ENCODE results near the gene RUBCNL.

The RUBCNL gene

GRCh38 chr13:46340011-46340410 is 47.0 kb downstream of the RUBCNL start:
- no peak for DNase-seq

GRCh38 chr13:46339035-46339666 is 47.9 kb downstream of the RUBCNL start:
- DNase-seq, result no peak

- DNase-seq, result no peak
These were observed 49.4 kb downstream of the RUBCNL start for GRCh38 chr13:46337700-46338099.

- no peak for DNase-seq
These were observed 52.8 kb downstream of the RUBCNL start for GRCh38 chr13:46334035-46334822.

DNA sequence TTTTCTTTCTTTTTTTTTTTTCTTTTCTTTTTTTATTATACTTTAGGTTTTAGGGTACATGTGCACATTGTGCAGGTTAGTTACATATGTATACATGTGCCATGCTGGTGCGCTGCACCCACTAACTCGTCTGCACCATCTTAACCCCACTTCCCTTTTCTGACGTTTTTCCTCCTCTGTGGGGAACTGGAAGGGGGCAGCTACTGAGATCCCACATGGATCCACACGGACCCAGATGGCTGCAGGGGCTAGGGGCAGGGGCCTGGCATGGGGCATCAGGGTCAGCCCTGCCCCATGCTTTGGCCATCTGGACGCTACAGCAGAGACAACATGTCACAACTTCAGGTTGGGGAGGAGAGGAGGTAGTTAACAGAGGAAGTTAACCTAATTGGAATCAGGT is 54.3 kb downstream of the RUBCNL start:
- DNase-seq, result no peak

- no peak for DNase-seq
These were observed 57.4 kb downstream of the RUBCNL start for GRCh38 chr13:46329624-46330023.

DNA sequence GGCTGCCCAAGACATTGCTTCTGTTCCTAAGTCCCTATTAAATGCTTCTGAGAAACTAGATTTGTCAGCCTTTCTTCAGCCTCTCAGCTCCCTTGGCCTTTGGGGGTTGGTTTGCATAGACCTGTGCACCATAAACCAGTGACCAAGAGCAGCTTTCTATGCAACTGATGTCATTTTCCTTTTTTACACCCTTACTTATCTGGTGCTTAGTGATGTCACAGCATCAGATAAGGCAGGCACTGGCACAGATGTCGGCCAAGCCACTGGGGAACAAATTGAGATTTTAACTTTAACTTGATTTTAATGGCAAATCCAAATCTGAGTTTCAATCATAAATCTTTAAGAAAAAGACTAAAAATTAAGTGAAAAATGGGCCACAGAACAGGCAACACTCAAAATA is 59.8 kb downstream of the RUBCNL start:
- DNase-seq, result no peak

- no peak for DNase-seq
These were observed 62.1 kb downstream of the RUBCNL start for GRCh38 chr13:46324976-46325375.

DNA sequence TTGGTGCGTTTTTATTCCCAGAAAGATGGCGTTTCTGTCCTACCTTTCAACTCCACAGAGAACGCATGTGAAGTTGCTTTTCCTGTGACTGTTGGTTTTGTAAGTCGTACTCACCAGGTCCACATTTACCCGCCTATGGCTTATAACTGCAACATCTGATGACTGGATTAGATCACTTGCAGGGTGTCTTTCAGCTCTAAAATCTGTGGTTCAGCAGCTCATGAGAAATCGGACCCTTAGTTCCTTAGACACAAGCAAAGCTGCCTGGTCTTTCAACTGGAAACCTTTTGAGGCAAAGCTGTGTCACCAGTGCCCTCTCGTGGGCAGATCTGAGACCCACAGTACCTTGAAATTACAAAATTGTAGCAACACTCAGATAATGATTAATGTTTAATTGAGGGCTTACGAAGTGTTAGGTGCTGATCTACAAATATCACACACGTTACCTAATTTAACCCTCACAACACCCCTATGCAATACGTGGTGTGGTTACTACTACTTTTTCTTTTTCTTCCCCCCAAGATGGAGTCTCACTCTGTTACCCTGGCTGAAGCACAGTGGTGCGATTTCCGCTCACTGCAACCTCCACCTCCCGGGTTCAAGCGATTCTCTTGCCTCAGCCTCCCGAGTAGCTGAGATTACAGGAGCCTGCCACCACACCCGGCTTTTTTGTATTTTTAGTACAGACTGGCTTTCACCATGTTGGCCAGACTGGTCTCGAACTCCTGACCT is 65.4 kb downstream of the RUBCNL start:
- DNase-seq, result peak in 1 of 2 experiments; percentile 63

GRCh38 chr13:46320821-46321220 is 66.2 kb downstream of the RUBCNL start:
- no peak for DNase-seq

GRCh38 chr13:46320406-46320805 is 66.6 kb downstream of the RUBCNL start:
- DNase-seq, result no peak

- DNase-seq, result no peak
These were observed 68.1 kb downstream of the RUBCNL start for GRCh38 chr13:46318986-46319385.

DNA sequence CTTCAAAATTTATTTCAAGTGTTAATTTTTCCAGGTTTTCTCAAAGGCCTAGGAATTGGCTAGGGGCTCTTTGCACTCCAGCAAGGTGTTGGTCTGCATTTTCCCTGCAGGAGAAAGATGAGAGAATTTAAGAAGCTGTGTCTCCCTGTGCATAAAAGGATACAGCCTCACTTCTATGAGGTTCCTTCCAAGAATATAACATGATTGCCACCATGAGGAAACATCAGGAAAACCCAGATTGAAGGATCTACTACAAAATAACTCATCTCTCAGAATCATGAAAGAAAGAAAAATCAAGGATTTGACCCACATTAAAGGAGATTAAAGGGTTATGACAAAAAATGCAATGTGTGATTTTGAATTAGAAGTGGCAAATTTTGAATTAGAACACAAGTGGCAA is 69.9 kb downstream of the RUBCNL start:
- no peak for DNase-seq

GRCh38 chr13:46315491-46316075 is 71.5 kb downstream of the RUBCNL start:
- no peak for DNase-seq

DNA sequence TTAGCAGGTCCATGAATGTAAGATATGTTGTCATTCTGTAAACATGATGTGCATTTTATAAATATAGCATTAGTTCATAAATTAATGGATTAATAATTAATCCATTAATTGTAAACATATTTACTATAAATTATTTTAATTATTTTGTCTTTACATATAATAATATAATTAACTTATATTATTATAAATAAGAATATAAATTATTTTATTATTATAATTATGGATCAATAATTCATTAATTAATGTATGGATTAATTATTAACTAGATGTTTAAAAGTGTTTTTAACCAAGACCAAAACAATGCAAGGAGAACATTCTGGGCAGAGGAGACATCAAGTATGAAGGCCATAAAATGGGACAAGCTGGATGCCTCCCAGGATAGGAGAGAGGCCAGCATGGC is 72.0 kb downstream of the RUBCNL start:
- no peak for DNase-seq

- DNase-seq, result no peak
These were observed 72.5 kb downstream of the RUBCNL start for GRCh38 chr13:46314587-46314986.

- no peak for DNase-seq
These were observed 73.4 kb downstream of the RUBCNL start for GRCh38 chr13:46313432-46314257.

DNA sequence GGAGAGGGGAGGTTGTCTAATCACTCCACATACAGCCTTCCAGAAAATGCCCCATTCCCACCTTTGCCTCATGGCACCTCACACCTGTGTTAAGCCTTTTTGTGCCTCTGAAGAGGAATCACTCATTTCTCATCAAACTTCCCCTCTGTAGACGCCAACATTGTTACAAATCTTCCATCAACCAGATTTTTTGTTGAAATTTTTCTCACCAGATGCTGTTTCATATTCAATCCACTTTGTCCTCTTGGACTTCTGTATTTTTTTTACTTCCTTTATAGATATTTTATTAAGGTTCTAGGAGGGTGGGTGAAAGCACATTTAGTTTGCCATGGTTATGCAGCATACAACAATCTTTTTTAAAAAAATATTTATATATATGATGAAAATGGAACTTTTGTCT is 74.0 kb downstream of the RUBCNL start:
- no peak for DNase-seq

DNA sequence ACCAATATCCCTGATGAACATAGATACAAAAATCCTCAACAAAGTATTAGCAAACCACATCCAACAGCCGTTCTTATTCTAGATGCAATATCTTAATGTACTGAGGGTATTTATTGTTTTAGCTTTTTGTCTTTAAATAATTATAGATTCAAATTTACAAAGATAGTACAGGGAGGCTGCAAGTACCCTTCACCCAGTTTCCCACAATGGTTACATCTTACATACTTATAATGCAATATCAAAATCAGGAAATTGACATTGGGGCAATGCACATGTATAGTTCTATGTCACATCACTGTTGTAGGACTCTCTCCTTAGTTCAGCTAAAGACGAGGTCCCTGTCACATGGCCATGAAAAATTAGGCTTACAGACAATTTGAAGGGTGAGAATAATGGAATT is 75.8 kb downstream of the RUBCNL start:
- DNase-seq, result no peak

GRCh38 chr13:46310066-46310465 is 77.0 kb downstream of the RUBCNL start:
- DNase-seq, result no peak

DNA sequence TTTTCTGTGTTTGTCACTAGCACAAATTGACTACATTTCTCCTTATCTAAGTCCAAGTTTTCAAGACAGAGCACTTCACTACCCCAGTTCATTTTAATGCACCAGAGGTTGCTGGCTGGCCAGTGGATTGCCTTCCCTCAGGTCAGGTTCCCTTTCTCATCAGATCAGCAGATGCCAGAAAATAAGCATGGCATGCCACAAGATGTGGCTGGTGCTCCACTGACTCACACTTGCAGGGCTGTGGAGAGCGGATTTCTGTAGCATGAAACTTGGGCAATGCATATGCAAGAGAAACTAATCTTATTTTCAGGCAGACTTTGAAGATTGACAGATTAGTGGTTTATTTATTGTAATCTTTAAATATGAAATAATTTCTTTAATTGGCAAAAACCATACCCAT is 79.5 kb downstream of the RUBCNL start:
- DNase-seq, result no peak

DNA sequence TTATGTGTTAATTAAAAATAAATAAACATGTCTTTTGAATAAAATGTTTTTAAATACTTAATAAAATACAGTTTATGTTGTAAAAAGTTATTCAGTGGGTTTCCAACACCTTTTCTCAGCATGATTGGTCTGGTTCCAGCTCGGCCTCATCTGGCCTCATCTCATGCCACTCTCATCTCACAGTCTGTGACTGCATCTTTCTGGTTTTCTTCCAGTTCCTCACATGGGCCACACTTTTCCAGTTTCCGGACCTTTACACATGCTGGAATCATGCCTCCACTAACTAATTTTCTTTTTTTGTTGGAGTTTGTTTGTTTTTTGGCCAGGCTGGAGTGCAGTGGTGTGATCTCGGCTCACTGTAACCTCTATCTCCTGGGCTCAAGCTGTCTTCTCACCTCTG is 82.5 kb downstream of the RUBCNL start:
- no peak for DNase-seq
